NCI-H2171 treated with DMSO at 0.1 percent for 48 hours (cell line): ENCODE data around the gene AOPEP.

Experiments used
- DNase-seq: peaks from one replicate; lab custom pipeline; 2025; lab: John Stamatoyannopoulos, UW

The AOPEP gene

DNA sequence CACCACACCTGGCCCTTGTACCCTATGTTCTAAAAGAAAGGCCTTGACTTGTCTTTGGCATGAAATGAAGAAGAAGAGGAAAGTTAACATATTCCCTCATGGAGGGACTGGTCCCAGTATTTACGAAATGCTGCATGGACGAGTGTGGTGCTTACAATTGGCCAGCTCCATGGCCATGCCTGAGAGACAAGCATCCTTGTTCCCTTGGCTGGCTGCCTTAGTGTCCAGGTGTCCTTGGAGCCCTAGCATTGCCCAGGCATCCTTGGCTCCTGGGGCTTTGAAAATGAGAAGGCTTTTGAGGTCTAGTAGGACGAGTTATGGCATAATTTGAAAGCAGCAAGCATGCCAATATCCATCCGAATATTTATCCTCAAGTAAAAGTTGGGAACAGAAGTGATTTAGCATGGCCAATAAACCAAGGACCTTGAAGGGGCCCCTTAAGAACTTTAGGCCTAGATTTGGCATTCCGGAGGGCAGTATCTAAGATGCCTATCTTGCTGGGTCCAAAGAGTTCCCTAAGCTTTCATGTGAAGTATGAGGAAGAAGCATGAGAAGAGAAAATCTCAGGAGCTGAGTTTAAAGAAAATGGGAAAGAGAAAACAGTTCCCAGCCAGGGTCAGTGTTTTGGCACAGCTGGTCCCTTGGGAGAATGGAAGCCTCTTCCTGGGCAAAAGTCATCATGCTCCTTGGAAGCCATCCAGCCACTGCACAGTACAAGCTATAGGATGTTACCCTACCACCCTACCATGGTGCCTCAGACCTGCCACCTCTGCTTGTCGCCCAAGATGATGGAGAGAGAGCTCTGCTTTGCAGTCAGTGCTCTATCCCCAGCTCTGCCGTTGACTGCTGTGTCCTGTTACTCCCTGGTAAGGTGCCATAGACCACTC is 91.0 kb downstream of the AOPEP start:
- no peak for DNase-seq

GRCh38 chr9:94818178-94818541 is 91.7 kb downstream of the AOPEP start:
- DNase-seq, result no peak

- no peak for DNase-seq
Observed at GRCh38 chr9:94819161-94819687, 92.7 kb downstream of the AOPEP start.

- no peak for DNase-seq
Observed at GRCh38 chr9:94821098-94821887, 94.8 kb downstream of the AOPEP start.

DNA sequence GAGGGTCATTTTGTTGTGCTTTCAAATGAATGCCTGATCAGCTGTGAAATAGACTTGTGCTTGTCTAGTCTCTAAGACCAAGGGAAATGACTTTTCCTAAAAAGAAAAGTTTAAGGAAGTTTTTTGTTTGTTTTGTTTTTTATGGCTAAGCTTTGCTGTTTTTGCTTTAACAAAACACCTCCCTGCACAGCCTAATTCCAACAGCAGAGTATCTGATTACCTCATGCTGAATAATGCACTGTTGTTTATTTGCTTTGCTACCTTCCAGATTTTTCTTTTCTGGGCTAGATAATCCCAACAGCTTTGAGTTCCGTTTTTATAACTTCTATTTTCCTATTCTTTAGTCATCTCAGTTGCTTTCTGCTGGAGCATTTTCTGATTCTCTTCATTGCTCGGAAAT is 95.8 kb downstream of the AOPEP start:
- no peak for DNase-seq

- DNase-seq, result no peak
Observed at GRCh38 chr9:94823710-94824109, 97.2 kb downstream of the AOPEP start.

- no peak for DNase-seq
Observed at GRCh38 chr9:94824411-94824810, 97.9 kb downstream of the AOPEP start.

DNA sequence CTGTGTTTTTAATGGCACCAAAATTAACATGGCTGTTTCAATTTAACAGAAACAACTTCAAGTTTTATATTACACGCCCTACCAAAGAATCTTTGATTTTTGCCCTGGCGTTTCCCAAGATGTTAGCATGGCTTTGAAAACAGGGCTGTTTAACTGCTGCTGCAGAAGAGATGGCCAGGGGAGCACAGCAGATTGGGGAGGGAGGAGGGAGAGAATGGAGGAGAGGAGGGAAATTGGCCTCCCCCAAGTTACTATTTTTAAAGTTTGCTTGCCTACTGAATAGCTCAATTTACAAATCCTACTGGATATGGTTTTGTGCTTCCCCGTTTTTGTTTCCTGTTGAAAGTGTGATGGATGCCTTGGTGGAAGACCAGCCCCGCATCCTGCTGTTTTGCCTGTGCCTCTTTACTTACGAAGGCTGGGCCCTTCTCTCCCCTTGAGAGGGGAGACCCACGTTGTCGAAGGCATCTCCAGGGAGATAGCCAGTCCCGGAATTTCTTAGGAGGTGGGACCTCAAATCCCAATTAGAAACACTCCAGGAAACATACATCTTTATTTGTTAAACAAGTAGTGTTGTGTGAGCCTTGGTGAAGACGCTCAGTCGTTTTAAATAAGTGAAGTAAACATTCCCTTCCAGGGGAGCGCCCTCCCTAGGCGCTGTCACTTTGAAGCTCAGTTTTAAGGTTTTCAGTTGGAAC is 98.6 kb downstream of the AOPEP start:
- no peak for DNase-seq

- DNase-seq, result no peak
Observed at GRCh38 chr9:94825611-94825958, 99.1 kb downstream of the AOPEP start.

- DNase-seq, result no peak
Observed at GRCh38 chr9:94826044-94826443, 99.5 kb downstream of the AOPEP start.

DNA sequence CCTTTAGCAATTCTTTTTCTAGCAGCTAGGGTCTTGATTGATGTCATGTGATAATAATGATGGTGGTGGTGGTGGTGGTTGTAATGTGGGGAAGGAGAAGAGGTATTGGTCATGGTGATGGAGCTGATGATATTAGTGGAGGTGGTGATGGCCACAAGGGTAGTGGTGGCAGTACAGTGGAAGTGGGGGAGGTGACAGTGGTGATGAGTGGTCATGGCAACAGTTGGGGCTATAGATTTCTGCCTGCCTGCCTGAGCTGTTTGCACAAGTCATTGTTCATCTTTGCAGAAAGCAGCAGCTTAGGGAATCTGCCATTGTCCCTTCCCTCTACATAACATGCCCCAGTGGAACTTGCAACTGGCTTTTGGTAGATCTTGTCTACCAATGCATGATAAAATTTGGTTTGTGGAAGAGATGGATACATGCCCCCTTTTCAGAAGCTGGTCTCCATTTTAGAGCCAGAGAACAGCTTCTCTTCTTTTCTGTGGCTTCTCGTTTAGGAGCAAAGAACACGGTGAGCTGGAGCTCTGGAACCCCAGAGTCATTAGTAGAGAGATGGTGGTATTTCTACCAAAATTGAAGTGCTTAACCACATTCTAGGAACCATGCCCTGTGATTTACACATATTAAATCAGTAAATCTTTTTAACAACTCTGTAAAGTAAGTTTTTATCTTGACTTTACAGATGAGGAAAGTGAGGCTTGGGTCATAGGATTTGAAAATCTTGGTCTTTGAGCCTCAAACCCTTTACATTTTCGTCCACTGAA is 100.3 kb downstream of the AOPEP start:
- no peak for DNase-seq

- DNase-seq, result no peak
Observed at GRCh38 chr9:94827584-94828304, 101.2 kb downstream of the AOPEP start.

DNA sequence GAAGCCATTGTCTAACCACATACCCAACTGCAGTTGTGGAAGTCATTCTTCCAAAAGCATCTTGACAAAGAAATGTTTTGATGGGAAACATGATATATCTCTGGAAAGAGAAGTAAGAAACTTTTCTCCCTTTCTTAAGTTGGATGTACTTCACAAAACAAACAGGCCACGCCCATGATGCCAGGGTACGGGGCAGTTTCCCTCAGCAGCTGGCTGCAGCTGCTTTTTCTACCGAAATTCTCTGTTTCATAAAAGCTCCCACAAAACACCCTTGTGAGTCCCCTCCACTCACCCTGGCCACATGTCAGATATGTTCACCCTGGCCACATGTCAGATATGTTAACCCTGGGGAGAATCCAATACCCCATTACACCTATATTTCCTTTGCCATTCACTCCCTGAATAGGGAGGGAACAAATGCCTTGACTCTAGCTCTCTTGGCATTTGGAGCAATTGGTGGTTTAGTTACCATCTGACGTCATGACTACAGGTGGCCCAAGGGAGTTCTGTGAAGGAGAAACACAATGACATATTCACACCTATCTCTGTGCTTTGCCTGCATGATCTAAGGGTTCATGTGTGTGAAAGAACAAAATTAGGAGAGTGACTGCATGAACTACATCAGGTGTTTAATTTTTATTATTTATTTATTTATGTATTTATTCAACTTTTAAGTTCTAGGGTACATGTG is 103.0 kb downstream of the AOPEP start:
- peak; percentile 30 for DNase-seq

GRCh38 chr9:94830071-94830604 is 103.6 kb downstream of the AOPEP start:
- peak; percentile 9 for DNase-seq

GRCh38 chr9:94833802-94834201 is 107.3 kb downstream of the AOPEP start:
- no peak for DNase-seq

DNA sequence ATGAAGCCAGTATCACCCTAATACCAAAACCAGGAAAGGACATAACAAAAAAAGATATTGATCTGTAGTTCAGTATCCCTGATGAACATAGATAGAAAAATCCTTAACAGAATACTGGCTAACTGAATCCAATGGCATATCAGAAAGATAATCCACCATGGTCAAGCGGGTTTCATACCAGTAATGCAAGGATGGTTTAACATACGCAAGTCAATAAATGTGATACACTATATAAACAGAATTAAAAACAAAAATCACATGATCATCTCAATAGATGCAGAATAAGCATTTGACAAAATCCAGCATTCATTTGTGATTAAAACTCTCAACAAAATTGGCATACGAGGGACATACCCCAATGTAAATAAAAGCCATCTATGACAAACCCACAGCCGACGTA is 110.9 kb downstream of the AOPEP start:
- DNase-seq, result no peak

DNA sequence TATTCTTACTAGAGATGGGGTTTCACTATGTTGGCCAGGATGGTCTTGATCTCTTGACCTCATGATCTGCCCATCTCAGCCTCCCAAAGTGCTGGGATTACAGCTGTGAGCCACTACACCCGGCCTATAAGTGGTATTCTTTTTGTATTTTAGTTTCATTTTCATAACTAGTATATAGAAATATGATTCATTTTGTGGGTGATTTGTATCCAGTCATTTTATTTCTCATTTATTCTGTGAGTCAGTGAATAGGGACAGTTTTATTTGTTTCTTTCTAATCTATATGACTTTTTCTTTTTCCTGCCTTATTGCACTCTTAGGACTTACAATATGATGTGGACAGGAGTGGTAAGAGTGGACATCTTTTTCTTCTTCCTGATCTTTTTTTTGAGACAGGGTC is 112.9 kb downstream of the AOPEP start:
- DNase-seq, result no peak

DNA sequence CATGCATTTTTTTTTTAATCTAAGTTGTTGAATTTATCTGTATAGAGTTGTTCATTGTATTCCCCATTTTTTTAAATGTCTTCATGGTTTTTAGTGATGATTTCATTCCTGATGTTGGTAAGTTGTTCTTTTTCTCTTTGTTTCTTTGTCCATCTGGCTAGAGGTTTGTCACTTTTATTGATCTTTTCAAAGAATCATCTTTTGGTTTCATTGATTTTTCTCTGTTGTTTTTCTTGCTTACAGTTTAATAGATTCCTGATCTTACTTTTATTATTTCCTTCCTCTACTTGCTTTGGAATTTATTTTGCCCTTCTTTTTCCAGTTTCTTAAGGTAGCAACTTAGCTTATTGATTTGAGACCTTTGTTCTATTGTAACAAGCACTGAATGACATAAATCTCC is 114.2 kb downstream of the AOPEP start:
- no peak for DNase-seq

DNA sequence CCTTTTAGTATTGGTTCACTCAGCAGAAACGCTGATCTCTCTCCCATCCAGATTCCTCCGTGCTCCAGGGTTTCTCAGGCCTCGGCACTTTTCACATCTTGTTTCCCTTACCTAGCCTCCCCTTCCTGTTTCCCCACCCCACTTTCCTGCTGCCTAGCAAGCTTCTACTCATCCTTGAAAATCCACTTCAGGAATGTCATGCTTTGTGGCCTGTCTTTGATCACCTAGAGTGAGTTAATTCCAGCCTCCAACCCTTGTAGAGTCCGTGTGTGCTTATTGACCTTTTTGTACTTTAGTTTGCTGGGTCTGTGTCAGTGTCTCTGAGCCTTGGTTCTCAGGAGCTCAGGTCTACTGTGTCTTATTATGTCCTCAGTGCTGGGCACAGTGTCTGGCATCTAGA is 116.6 kb downstream of the AOPEP start:
- no peak for DNase-seq

GRCh38 chr9:94846739-94847138 is 120.2 kb downstream of the AOPEP start:
- no peak for DNase-seq
